GM19239 (cell line): ENCODE measurements around the gene HMGB4.

Source experiments
- DNase-seq: peaks from one replicate; pipeline ENCODE4 v3.0.0; 2011; ENCODE audit warnings: low spot score; ENCODE audit not compliant: insufficient read length
- FAIRE-seq: peaks from 2 replicates; lab custom pipeline; 2011; peaks lifted over from hg19 to GRCh38; lab: Jason Lieb, UNC

HMGB4 gene

GRCh38 chr1:33895396-33895795, 31.5 kb downstream of the HMGB4 start:
- FAIRE-seq, result no peak
- DNase-seq, result no peak

GRCh38 chr1:33895976-33896375, 32.1 kb downstream of the HMGB4 start:
- FAIRE-seq (no peak), DNase-seq (no peak)

GRCh38 chr1:33897092-33897725, 33.3 kb downstream of the HMGB4 start:
- no peak for DNase-seq
- no peak for FAIRE-seq

- no peak for FAIRE-seq
- DNase-seq, result no peak
Measured at GRCh38 chr1:33898406-33898805, 34.5 kb downstream of the HMGB4 start.

- DNase-seq (no peak), FAIRE-seq (no peak)
Measured at GRCh38 chr1:33898881-33899280, 35.0 kb downstream of the HMGB4 start.

GRCh38 chr1:33899746-33900145, 35.9 kb downstream of the HMGB4 start:
- DNase-seq, result no peak
- FAIRE-seq, result no peak

- FAIRE-seq (peak; percentile 99), DNase-seq (peak; percentile 64)
Measured at GRCh38 chr1:33902486-33903209, 38.8 kb downstream of the HMGB4 start.

- no peak for FAIRE-seq
- peak; percentile 34 for DNase-seq
Measured at GRCh38 chr1:33903210-33903589, 39.3 kb downstream of the HMGB4 start.

GRCh38 chr1:33905241-33905640, 41.4 kb downstream of the HMGB4 start:
- DNase-seq, result no peak

GRCh38 chr1:33906156-33906555, 42.3 kb downstream of the HMGB4 start:
- no peak for FAIRE-seq
- no peak for DNase-seq

More at GRCh38 chr1:33905241-33905640, 41.4 kb downstream of the HMGB4 start:
- no peak for FAIRE-seq

GRCh38 chr1:33908324-33908956, 44.6 kb downstream of the HMGB4 start:
- FAIRE-seq (no peak), DNase-seq (no peak)
